Measurements from ENCODE around the gene PVR.

The PVR gene

DNA sequence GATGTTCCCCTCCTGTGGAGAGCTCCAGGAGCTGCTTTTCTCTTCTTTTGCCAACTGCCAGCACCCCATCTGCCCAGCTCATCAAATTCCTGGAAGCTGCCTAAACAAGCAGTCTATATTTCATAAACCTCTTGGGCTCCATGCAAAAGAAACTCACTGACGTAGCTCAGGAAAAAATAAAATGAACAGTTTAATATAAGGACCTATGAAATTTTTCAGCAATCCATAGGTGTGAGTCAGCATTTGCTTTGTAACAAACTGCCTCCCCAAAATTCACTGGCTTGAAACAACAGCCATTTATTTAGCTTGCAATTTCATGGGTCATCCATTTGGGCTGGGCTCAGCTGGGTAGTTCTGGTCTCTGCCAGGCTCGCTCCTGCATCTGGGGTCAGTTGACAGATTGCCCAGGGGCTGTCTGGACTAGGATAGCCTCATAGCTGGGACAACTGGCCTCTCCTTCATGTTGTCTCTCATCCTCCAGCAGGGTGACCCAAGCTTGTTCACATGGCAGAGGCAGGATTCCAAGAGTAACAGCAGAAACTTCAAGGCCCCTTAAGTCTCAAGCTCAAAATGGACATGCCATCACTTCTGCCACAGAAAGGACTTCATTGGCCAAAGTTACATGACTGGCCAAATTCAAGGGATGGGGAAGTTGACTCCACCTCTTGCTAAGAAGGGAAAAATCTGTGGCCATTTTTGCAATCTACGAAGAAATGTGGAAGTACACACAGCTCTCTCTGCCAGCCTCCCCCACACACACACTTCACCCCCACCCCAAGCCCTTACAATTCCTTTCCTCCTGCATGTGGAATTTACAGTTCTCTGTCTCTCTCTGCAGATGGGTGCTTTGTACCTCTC is 7.9 kb upstream of the PVR start:
- no peak for DNase-seq (ENCODE audit: extremely low spot score)
- ChIA-PET CTCF (interaction anchor here (0.6 to 1.0 kb wide), 2 partner anchors 10 to 907 kb away, joined by 3 to 6 read pairs; no protein-coding TSS in a partner anchor), POLR2A (interaction anchor here (2.4 kb wide), 1 partner anchor 8 kb away, joined by 8 read pairs; the partner anchor contains the start of gene PVR)
- TF ChIP-seq FOXM1 (IDR thresholded peaks at IDR 0.05; ENCODE audit: borderline replicate concordance): no peak

DNA sequence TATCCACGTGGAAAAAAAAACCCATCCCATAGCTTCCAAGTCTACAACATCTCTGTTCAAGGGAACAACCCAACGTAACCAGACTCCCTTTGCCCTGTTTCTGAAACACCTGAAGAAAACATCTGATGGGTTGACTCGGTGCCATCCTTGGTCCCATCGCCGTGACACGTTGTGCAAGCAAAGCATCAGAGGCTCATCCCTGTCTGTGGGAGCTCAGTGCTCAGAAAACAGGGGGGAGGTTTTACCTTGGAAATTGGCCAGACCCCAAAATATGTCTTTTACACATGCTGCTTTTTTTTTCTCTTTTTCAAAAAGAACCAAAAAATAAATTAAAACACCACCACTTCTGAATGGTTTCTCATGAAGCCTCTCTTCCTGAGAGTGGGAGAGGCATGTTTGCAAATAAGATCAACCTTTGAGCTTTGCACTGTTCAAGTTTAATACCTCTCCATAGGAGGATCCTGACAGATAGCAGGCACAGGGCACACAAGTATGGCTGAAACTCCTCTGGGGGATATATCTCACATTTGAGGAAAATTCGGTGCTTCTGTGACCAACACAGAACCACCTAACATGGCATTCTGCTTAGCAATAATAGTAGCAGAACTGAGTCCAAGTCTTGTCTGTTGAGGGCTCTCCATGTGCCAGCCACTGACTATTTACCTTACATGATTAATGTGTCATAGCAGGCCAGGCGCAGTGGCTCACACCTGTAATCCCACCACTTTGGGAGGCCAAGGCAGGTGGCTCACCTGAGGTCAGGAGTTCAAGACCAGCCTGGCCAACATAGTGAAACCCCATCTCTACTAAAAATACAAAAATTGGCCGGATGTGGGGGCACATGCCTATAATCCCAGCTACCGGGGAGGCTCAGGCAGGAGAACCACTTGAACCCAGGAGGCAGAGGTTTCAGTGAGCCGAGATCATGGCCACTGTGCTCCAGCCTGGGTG is 7.0 kb upstream of the PVR start:
- CTCF ChIA-PET: interaction anchor here (0.6 to 1.0 kb wide), 2 partner anchors 10 to 906 kb away, joined by 3 to 6 read pairs; no protein-coding TSS in a partner anchor
- TF ChIP-seq FOXK2 (IDR thresholded peaks at IDR 0.05): no peak
- TF ChIP-seq SP1 (IDR thresholded peaks at IDR 0.05): no peak
- TF ChIP-seq ARNT (IDR thresholded peaks at IDR 0.05): no peak
- no peak for TF ChIP-seq SUZ12 (IDR thresholded peaks at IDR 0.05)
- POLR2A ChIA-PET: interaction anchor here (2.4 kb wide), 1 partner anchor 7 kb away, joined by 8 read pairs; the partner anchor contains the start of gene PVR
- DNase-seq (ENCODE audit: extremely low spot score): no peak

GRCh38 chr19:44637390-44637764 is 6.3 kb upstream of the PVR start:
- TF ChIP-seq ZNF384 (IDR thresholded peaks at IDR 0.05) (no peak), HDGF (IDR thresholded peaks at IDR 0.05; ENCODE audit: borderline replicate concordance) (no peak), FOXK2 (IDR thresholded peaks at IDR 0.05) (no peak), SP1 (IDR thresholded peaks at IDR 0.05) (no peak), BHLHE40 (IDR thresholded peaks at IDR 0.05; ENCODE audit: borderline replicate concordance) (no peak), LEF1 (IDR thresholded peaks at IDR 0.05; ENCODE audit: borderline replicate concordance) (no peak), SUZ12 (IDR thresholded peaks at IDR 0.05) (no peak), L3MBTL2 (conservative IDR thresholded peaks at IDR 0.05) (no peak), ELF4 (IDR thresholded peaks at IDR 0.05) (no peak), ARNT (IDR thresholded peaks at IDR 0.05) (no peak), CTBP1 (IDR thresholded peaks at IDR 0.05; ENCODE audit: borderline replicate concordance) (no peak), FOXM1 (IDR thresholded peaks at IDR 0.05; ENCODE audit: borderline replicate concordance) (no peak), PKNOX1 (IDR thresholded peaks at IDR 0.05) (no peak)
- CTCF ChIA-PET: no interaction called here
- POLR2A ChIA-PET: no interaction called here
- DNase-seq (ENCODE audit: extremely low spot score): no peak

GRCh38 chr19:44640518-44640917 is 3.2 kb upstream of the PVR start:
- CTCF ChIA-PET: no interaction called here
- POLR2A ChIA-PET: no interaction called here
- DNase-seq (ENCODE audit: extremely low spot score): no peak
- TF ChIP-seq ZNF384 (IDR thresholded peaks at IDR 0.05): no peak
- no peak for TF ChIP-seq ARNT (IDR thresholded peaks at IDR 0.05)
- no peak for TF ChIP-seq NFRKB (IDR thresholded peaks at IDR 0.05)
- no peak for TF ChIP-seq CTBP1 (IDR thresholded peaks at IDR 0.05; ENCODE audit: borderline replicate concordance)
- TF ChIP-seq HDGF (IDR thresholded peaks at IDR 0.05; ENCODE audit: borderline replicate concordance): no peak
- no peak for TF ChIP-seq TARDBP (IDR thresholded peaks at IDR 0.05)
- no peak for TF ChIP-seq FOXK2 (IDR thresholded peaks at IDR 0.05)
- no peak for TF ChIP-seq FOXM1 (IDR thresholded peaks at IDR 0.05; ENCODE audit: borderline replicate concordance)
- TF ChIP-seq PKNOX1 (IDR thresholded peaks at IDR 0.05): no peak
- no peak for TF ChIP-seq LEF1 (IDR thresholded peaks at IDR 0.05; ENCODE audit: borderline replicate concordance)
- no peak for TF ChIP-seq SUZ12 (IDR thresholded peaks at IDR 0.05)
- no peak for TF ChIP-seq BHLHE40 (IDR thresholded peaks at IDR 0.05; ENCODE audit: borderline replicate concordance)
- TF ChIP-seq ELF4 (IDR thresholded peaks at IDR 0.05): no peak
- TF ChIP-seq SP1 (IDR thresholded peaks at IDR 0.05): no peak
- TF ChIP-seq FOXA1 (IDR thresholded peaks at IDR 0.05): no peak
- TF ChIP-seq L3MBTL2 (conservative IDR thresholded peaks at IDR 0.05): no peak

DNA sequence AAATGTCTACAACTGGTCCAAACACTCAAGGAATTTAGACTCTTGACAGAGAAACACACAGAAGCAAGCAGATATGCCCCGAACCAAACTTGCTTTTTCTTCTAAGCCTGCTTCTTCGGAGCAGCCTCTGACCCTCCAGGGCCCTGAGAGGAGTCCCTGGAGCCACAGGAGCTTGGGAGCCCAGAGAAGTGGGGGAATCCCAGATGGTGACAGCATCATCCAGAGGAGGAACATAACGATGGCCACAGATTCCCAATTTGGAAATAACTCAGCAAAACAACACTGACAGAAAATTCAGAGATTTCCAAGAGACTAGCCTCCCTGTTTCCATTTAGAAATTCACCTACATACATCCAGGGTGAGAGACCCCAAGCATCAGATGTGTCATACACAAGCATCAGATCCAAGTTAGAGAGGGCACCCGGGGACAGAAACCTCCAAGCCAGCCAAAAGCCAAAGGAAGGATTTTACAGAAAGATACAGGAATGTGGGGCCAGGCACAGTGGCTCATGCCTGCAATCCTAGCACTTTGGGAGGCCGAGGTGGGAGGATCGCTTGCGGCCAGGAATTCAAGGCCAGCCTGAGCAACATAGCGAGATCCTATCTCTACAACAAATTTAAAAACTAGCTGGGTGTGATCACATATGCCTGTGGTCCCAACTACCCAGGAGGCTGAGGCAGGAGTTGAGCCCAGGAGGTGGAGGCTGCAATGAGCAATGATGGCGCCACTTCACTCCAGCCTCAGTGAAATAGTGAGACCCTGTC is 2.0 kb upstream of the PVR start:
- TF ChIP-seq SUZ12 (IDR thresholded peaks at IDR 0.05): no peak
- no peak for TF ChIP-seq BHLHE40 (IDR thresholded peaks at IDR 0.05; ENCODE audit: borderline replicate concordance)
- no peak for TF ChIP-seq FOXK2 (IDR thresholded peaks at IDR 0.05)
- TF ChIP-seq ELF4 (IDR thresholded peaks at IDR 0.05): no peak
- TF ChIP-seq SP1 (IDR thresholded peaks at IDR 0.05): no peak
- TF ChIP-seq NFRKB (IDR thresholded peaks at IDR 0.05): no peak
- no peak for TF ChIP-seq L3MBTL2 (conservative IDR thresholded peaks at IDR 0.05)
- no peak for TF ChIP-seq LEF1 (IDR thresholded peaks at IDR 0.05; ENCODE audit: borderline replicate concordance)
- POLR2A ChIA-PET: no interaction called here
- CTCF ChIA-PET: no interaction called here

DNA sequence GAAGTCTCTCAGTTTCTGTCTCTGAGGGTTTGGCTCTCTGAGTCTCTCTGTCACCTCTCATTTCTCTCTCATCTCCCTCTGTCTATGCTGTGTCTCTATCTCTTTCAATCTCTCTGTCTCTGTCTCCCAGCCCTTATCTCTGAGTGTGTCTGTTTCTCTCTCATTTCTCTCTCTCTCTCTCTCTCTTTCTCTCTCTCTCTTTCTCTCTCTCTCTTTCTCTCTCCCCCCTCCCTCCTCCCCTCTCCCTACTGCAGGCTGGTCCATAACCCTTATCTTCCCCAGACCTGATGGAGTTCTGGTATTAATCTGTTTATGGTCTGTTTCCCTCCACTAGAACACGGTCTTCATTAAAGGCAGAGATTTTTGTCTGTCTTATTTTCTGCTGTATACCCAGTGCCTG is 1.3 kb upstream of the PVR start:
- TF ChIP-seq SUZ12 (IDR thresholded peaks at IDR 0.05): no peak
- TF ChIP-seq ELF4 (IDR thresholded peaks at IDR 0.05): no peak
- no peak for TF ChIP-seq HDGF (IDR thresholded peaks at IDR 0.05; ENCODE audit: borderline replicate concordance)
- TF ChIP-seq LEF1 (IDR thresholded peaks at IDR 0.05; ENCODE audit: borderline replicate concordance): no peak
- no peak for TF ChIP-seq L3MBTL2 (conservative IDR thresholded peaks at IDR 0.05)
- POLR2A ChIA-PET: no interaction called here
- DNase-seq (ENCODE audit: extremely low spot score): no peak
- CTCF ChIA-PET: no interaction called here

More for the DNA sequence above, 2.0 kb upstream of the PVR start:
- no peak for DNase-seq (ENCODE audit: extremely low spot score)
